ENCODE measurements around the gene FRAT1. TPM values are rescaled to one million over a fixed set of nuclear protein-coding genes. Genes with fewer than 3 reads are reported as not detected.

Gene FRAT1
- total and polyA plus RNA-seq, 2 experiments from 2014 or later, result 14.2 TPM

DNA sequence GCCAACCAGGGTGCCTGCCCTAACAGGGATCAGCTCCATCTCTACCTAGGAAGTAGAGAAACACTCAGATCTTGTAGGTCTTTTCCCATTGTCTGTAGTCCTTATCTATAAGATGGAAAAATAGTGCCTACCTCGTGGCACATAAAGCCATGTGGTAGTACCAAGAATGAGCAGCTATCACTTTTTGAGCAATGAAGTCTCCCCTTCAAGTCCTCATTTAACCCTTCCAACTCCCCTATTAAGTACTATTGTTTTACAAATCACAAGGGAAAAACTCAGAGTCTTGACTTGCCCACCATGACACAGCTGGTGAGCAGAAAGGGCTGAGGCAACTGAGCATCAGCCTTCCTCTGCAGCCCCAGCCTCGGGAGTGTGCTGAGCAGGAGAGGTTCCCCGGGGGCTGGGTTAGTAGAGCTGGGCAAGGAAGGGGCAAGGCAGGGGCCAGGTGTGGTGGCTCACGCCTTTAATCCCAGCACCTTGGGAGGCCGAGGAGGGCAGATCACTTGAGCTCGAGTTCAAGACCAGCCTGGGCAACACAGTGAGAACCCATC lies 12.2 kb downstream of the FRAT1 start:
- Histone ChIP-seq H3K4me2 (peak overlapping the region; percentile 91), H3K9me2 (replicated peaks; ENCODE audit: insufficient read depth) (no peaks in the 10 kb centered on the region), H3K79me2 (peaks cover 45% of the 10 kb centered on the region), H4K20me1 (ENCODE audit: insufficient read depth, poor library complexity, severe bottlenecking) (no peaks in the 10 kb centered on the region), H3K36me3 (replicated peaks; ENCODE audit: insufficient read depth, low read depth) (no peaks in the 10 kb centered on the region), H3K27me3 (no peaks in the 10 kb centered on the region), H3K9me3 (ENCODE audit: low read depth) (no peaks in the 10 kb centered on the region), H2AFZ (no peak overlapping the region), H3K27ac (peak overlapping the region; percentile 94), H3K4me3 (no peak overlapping the region), H3K4me1 (ENCODE audit: insufficient read depth) (peaks cover 36% of the 10 kb centered on the region)
- 63% methylated on average over 6 of the region's 6 CpGs for WGBS (ENCODE audit: low lambda C conversion rate, missing lambda C conversion rate)
- no peak for DNase-seq (ENCODE audit: low spot score)
- TF ChIP-seq EZH2phosphoT487 (IDR thresholded peaks at IDR 0.05; ENCODE audit: low read depth, severe bottlenecking, unreplicated experiment), result no peak
- TF ChIP-seq, protein P1, sequence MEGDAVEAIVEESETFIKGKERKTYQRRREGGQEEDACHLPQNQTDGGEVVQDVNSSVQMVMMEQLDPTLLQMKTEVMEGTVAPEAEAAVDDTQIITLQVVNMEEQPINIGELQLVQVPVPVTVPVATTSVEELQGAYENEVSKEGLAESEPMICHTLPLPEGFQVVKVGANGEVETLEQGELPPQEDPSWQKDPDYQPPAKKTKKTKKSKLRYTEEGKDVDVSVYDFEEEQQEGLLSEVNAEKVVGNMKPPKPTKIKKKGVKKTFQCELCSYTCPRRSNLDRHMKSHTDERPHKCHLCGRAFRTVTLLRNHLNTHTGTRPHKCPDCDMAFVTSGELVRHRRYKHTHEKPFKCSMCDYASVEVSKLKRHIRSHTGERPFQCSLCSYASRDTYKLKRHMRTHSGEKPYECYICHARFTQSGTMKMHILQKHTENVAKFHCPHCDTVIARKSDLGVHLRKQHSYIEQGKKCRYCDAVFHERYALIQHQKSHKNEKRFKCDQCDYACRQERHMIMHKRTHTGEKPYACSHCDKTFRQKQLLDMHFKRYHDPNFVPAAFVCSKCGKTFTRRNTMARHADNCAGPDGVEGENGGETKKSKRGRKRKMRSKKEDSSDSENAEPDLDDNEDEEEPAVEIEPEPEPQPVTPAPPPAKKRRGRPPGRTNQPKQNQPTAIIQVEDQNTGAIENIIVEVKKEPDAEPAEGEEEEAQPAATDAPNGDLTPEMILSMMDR (IDR thresholded peaks at IDR 0.05; ENCODE audit: poor library complexity), result no peak
- TF ChIP-seq EZH2 (IDR thresholded peaks at IDR 0.05; ENCODE audit: borderline replicate concordance), result no peak

DNA sequence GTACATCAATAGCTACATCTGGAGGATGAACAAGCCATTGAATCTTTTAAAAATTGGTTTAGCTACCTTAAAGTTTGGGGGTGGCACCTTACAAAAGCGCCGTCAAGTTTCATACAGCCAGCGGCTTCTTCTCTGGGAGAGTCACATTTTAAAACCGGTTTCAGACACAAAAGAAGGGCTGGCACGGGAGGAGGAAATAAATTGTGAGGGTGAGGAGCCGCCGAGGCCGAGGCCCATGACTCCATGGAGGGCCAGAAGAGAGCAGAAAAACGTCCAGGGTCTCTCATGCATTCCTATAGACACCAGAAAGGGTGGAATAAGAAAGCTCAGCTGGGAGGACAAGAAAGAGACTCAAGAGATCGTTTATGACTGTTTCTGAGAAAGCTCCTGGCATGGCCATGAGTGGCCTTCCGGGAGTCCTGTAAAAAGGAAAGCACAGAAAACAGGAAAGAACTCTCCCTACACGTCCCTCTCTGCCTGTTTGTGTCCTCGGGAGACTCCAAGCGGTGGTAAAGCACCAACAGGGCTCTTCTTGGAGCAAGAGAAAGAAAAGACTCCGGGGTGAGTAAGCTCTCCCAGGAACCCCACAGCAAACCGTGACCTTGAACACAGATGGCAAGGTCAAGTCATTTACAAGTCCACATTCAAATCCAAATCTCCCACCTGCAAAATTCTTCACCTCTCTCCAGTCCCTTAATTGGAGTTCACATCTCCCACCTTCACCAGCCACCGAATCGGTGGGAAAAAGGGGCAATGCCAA lies 13.7 kb downstream of the FRAT1 start:
- H3K4me3 ChIP-seq, result peak overlapping the region; percentile 45
- H3K79me2 ChIP-seq, result peaks cover 45% of the 10 kb centered on the region
- WGBS (ENCODE audit: low lambda C conversion rate, missing lambda C conversion rate), result 5% methylated on average over 18 of the region's 18 CpGs
- H3K27me3 ChIP-seq, result no peaks in the 10 kb centered on the region
- TF ChIP-seq, protein P1 (IDR thresholded peaks at IDR 0.05; ENCODE audit: poor library complexity), result peak; percentile 41
- TF ChIP-seq EZH2 (IDR thresholded peaks at IDR 0.05; ENCODE audit: borderline replicate concordance) (no peak), EZH2phosphoT487 (IDR thresholded peaks at IDR 0.05; ENCODE audit: low read depth, severe bottlenecking, unreplicated experiment) (no peak)
- H3K4me1 ChIP-seq (ENCODE audit: insufficient read depth), result peaks cover 49% of the 10 kb centered on the region
- H3K9me3 ChIP-seq (ENCODE audit: low read depth), result no peaks in the 10 kb centered on the region
- peak overlapping the region; percentile 91 for H3K4me2 ChIP-seq
- H4K20me1 ChIP-seq (ENCODE audit: insufficient read depth, poor library complexity, severe bottlenecking), result no peaks in the 10 kb centered on the region
- DNase-seq (ENCODE audit: low spot score), result peak; percentile 82
- no peaks in the 10 kb centered on the region for H3K36me3 ChIP-seq (replicated peaks; ENCODE audit: insufficient read depth, low read depth)
- peak overlapping the region; percentile 61 for H2AFZ ChIP-seq
- peak overlapping the region; percentile 94 for H3K27ac ChIP-seq
- H3K9me2 ChIP-seq (replicated peaks; ENCODE audit: insufficient read depth), result no peaks in the 10 kb centered on the region

- H3K9me3 ChIP-seq (ENCODE audit: low read depth), result no peaks in the 10 kb centered on the region
- H3K4me2 ChIP-seq, result peak overlapping the region; percentile 91
- peak; percentile 52 for DNase-seq (ENCODE audit: low spot score)
- H4K20me1 ChIP-seq (ENCODE audit: insufficient read depth, poor library complexity, severe bottlenecking), result no peaks in the 10 kb centered on the region
- H3K4me3 ChIP-seq, result peak overlapping the region; percentile 45
- peak overlapping the region; percentile 11 for H2AFZ ChIP-seq
- TF ChIP-seq, protein P1 (IDR thresholded peaks at IDR 0.05; ENCODE audit: poor library complexity), result no peak
- TF ChIP-seq EZH2 (IDR thresholded peaks at IDR 0.05; ENCODE audit: borderline replicate concordance) (no peak), EZH2phosphoT487 (IDR thresholded peaks at IDR 0.05; ENCODE audit: low read depth, severe bottlenecking, unreplicated experiment) (no peak)
- peaks cover 45% of the 10 kb centered on the region for H3K79me2 ChIP-seq
- peak overlapping the region; percentile 94 for H3K27ac ChIP-seq
- no peaks in the 10 kb centered on the region for H3K9me2 ChIP-seq (replicated peaks; ENCODE audit: insufficient read depth)
- peaks cover 45% of the 10 kb centered on the region for H3K4me1 ChIP-seq (ENCODE audit: insufficient read depth)
- no peaks in the 10 kb centered on the region for H3K27me3 ChIP-seq
- WGBS (ENCODE audit: low lambda C conversion rate, missing lambda C conversion rate), result 1% methylated on average over 7 of the region's 7 CpGs
- H3K36me3 ChIP-seq (replicated peaks; ENCODE audit: insufficient read depth, low read depth), result no peaks in the 10 kb centered on the region
Observed at GRCh38 chr10:97333351-97333600, 14.2 kb downstream of the FRAT1 start.
